GM12878 (cell line): Measurements from ENCODE around the gene APLP1. TPM values are rescaled to one million over a fixed set of nuclear protein-coding genes. Genes with fewer than 3 reads are reported as not detected.

ENCODE experiments used
- ATAC-seq: fragments of 200-7000 bp; cut with Tn5 transposase; 3 replicates; pipeline ENCODE4 v1.9.1; 2020; ENCODE audit warnings: mild to moderate bottlenecking, moderate library complexity
- BruUV-seq: library from RNA; stranded (reverse); fragments of 400-500 nt; replicated peaks from 2 replicates; lab custom pipeline; 2021; lab: Mats Ljungman, UMichigan
- CTCF ChIA-PET: fragments of 300-600 bp; sonication (Branson Sonifier 250); formaldehyde crosslinking; extraction: SDS; loops from one replicate; lab custom pipeline; 2021; ENCODE audit warnings: inconsistent platforms; lab: Yijun Ruan, JAX
- POLR2A ChIA-PET: fragments of 350-600 bp; formaldehyde crosslinking; extraction: SDS; loops from one replicate; lab custom pipeline; 2021; ENCODE audit warnings: inconsistent platforms; lab: Charles Lee
- RAD21 ChIA-PET: fragments of 300-600 bp; sonication (Branson Sonifier 250); formaldehyde crosslinking; loops from one replicate; lab custom pipeline; 2023; ENCODE audit warnings: antibody characterized with exemption; ENCODE audit not compliant: unreplicated experiment; lab: Charles Lee
- SMC1A ChIA-PET: fragments of 300-600 bp; sonication (Branson Sonifier 250); formaldehyde crosslinking; loops from one replicate; lab custom pipeline; 2023; ENCODE audit not compliant: unreplicated experiment, uncharacterized antibody; lab: Charles Lee
- DNase-seq: peaks from one replicate; pipeline ENCODE4 v3.0.0-alpha.2; 2011; ENCODE audit warnings: low read depth, low spot score
- FAIRE-seq: peaks from 3 replicates; lab custom pipeline; 2011; peaks lifted over from hg19 to GRCh38; lab: Jason Lieb, UNC
- H2AFZ ChIP-seq: 2 replicates; pipeline ENCODE4 v1.6.0; 2011; ENCODE audit warnings: low read depth, low read length, control low read depth; ENCODE audit not compliant: control insufficient read depth
- H3K27ac ChIP-seq: 2 replicates; pipeline ENCODE4 v1.5.1; 2011; ENCODE audit warnings: control low read depth; ENCODE audit not compliant: control insufficient read depth, insufficient read depth
- H3K27me3 ChIP-seq, 2 experiments: replicated peaks in 1 of 2; 2 replicates each; pipeline versions ENCODE4 v1.6.0 to v1.6.1; 2011; ENCODE audit warnings: low read length in 1 of 2; ENCODE audit not compliant: control insufficient read depth in 2 of 2, insufficient read depth in 2 of 2
- H3K36me3 ChIP-seq, 2 experiments: 2 replicates each; pipeline ENCODE4 v1.5.1; 2011; ENCODE audit warnings: low read length in 1 of 2; ENCODE audit not compliant: control insufficient read depth in 2 of 2, insufficient read depth in 2 of 2
- H3K4me1 ChIP-seq: 2 replicates; pipeline ENCODE4 v1.6.1; 2011; ENCODE audit warnings: mild to moderate bottlenecking, low read length, moderate library complexity, mixed read lengths; ENCODE audit not compliant: control insufficient read depth, insufficient read depth
- H3K4me2 ChIP-seq: 2 replicates; pipeline ENCODE4 v1.6.0; 2011; ENCODE audit warnings: control low read depth; ENCODE audit not compliant: control insufficient read depth, insufficient read depth
- H3K4me3 ChIP-seq: fragments of 200-600 bp; sonication (generic); 2 replicates; pipeline ENCODE4 v1.5.1; 2016
- H3K79me2 ChIP-seq: 2 replicates; pipeline ENCODE4 v1.6.0; 2011; ENCODE audit warnings: low read length; ENCODE audit not compliant: control insufficient read depth, insufficient read depth
- H3K9ac ChIP-seq: 2 replicates; pipeline ENCODE4 v1.8.0; 2011; ENCODE audit warnings: low read length, control low read depth, mixed read lengths; ENCODE audit not compliant: control insufficient read depth, insufficient read depth
- H3K9me3 ChIP-seq: replicated peaks from 3 replicates; pipeline ENCODE4 v1.5.1; 2011; ENCODE audit warnings: mild to moderate bottlenecking, low read length; ENCODE audit not compliant: control insufficient read depth, insufficient read depth
- H4K20me1 ChIP-seq: 2 replicates; pipeline ENCODE4 v1.6.0; 2011; ENCODE audit not compliant: control insufficient read depth, insufficient read depth
- ASH2L ChIP-seq: fragments of 300-600, 200-600 bp; sonication (generic); IDR thresholded peaks from 2 replicates; pipeline ENCODE4 v1.6.1; 2017; ENCODE audit warnings: low read depth, mild to moderate bottlenecking, borderline replicate concordance
- CBFB ChIP-seq: IDR thresholded peaks from 2 replicates; pipeline ENCODE4 v1.6.1; 2016; ENCODE audit warnings: antibody characterized with exemption, low read depth
- JUNB ChIP-seq: IDR thresholded peaks from 2 replicates; pipeline ENCODE4 v1.6.1; 2016; ENCODE audit warnings: antibody characterized with exemption, mild to moderate bottlenecking
- MTA3 ChIP-seq: IDR thresholded peaks from 2 replicates; pipeline ENCODE4 v1.6.1; 2012; ENCODE audit warnings: low read length, inconsistent platforms, borderline replicate concordance
- NFYB ChIP-seq: IDR thresholded peaks from 2 replicates; pipeline ENCODE4 v1.6.1; 2011; ENCODE audit warnings: low read depth, mild to moderate bottlenecking, low read length, improper control_type of control experiment, moderate library complexity; ENCODE audit not compliant: insufficient read depth
- NR2C1 ChIP-seq: fragments of 450-650 bp; IDR thresholded peaks from 2 replicates; pipeline ENCODE4 v1.6.1; 2017; ENCODE audit warnings: antibody characterized with exemption, mild to moderate bottlenecking, moderate library complexity
- NR2F1 ChIP-seq: fragments of 450-650 bp; conservative IDR thresholded peaks from 2 replicates; pipeline ENCODE4 v1.6.1; 2017; ENCODE audit warnings: mild to moderate bottlenecking
- SIN3A ChIP-seq: IDR thresholded peaks from 2 replicates; pipeline ENCODE4 v1.6.1; 2012; ENCODE audit warnings: low read depth, low read length, improper control_type of control experiment
- SMAD1 ChIP-seq: fragments of 450-650 bp; IDR thresholded peaks from 2 replicates; pipeline ENCODE4 v1.6.1; 2018; ENCODE audit warnings: mild to moderate bottlenecking, low read depth; ENCODE audit not compliant: partially characterized antibody
- SMARCA5 ChIP-seq: fragments of 450-650 bp; IDR thresholded peaks from 2 replicates; pipeline ENCODE4 v1.6.1; 2017; ENCODE audit warnings: mild to moderate bottlenecking
- SPI1 ChIP-seq: IDR thresholded peaks from 2 replicates; pipeline ENCODE4 v1.6.1; 2011; ENCODE audit warnings: low read depth, mild to moderate bottlenecking, low read length, moderate library complexity, borderline replicate concordance; ENCODE audit not compliant: insufficient read depth
- YBX1 ChIP-seq: fragments of 450-650 bp; IDR thresholded peaks from 2 replicates; pipeline ENCODE4 v1.6.1; 2016; ENCODE audit warnings: antibody characterized with exemption
- ZZZ3 ChIP-seq: IDR thresholded peaks from 2 replicates; pipeline ENCODE4 v1.6.1; 2011; ENCODE audit warnings: low read depth; ENCODE audit not compliant: control insufficient read depth, insufficient read length
- WGBS: methylation state at CpG from one replicate; pipeline ENCODE4 v1.1.6; 2016; ENCODE audit warnings: low lambda C conversion rate; ENCODE audit not compliant: insufficient replicate concordance, insufficient coverage; ENCODE audit errors: missing lambda C conversion rate; 5-methylcytosine and 5-hydroxymethylcytosine counted together
- in situ Hi-C: fragments of 300-500 bp; cut with MboI; formaldehyde crosslinking; loops from 9 replicates; pipeline ENCODE4 v1.14.3; 2018; ENCODE audit warnings: mixed read lengths
- intact Hi-C: fragments of 100-400 bp; cut with micrococcal nuclease; formaldehyde crosslinking; loops from one replicate; pipeline ENCODE4 v1.14.2; 2022; ENCODE audit not compliant: unreplicated experiment
- polyA plus RNA-seq, 11 experiments: library from polyadenylated mRNA; depleted of rRNA in 4 of 11; unstranded in 6 of 11; stranded (reverse) in 5 of 11; fragments of >200 nt; fragmentation: Nextera tagmentation in 4 of 11; fragmentation: Illumina TruSeq in 1 of 11; extraction: Ambion mirVana in 4 of 11; extraction: Trizol in 1 of 11; gene quantifications; 1 replicate in 1 of 11; 2 replicates in 10 of 11; pipeline versions ENCODE4 v1.2.1 to v1.2.3, GENCODE V29; 2011 to 2016; ENCODE audit warnings: inconsistent platforms in 2 of 11, missing spikeins in 2 of 11, low read depth in 1 of 11
- total RNA-seq, 4 experiments: library from RNA; depleted of rRNA in 3 of 4; stranded (reverse); fragments of >200 nt in 3 of 4; fragmentation: Illumina TruSeq in 1 of 4; extraction: Trizol in 1 of 4; gene quantifications; 2 replicates each; pipeline versions ENCODE4 v1.2.1 to v1.2.3, GENCODE V29; 2013 to 2021
- TF ChIP-seq, protein P1 (sequence below): fragments of 450-650 bp; IDR thresholded peaks from 2 replicates; pipeline ENCODE4 v1.6.1; 2017; ENCODE audit warnings: mild to moderate bottlenecking, low read depth, inconsistent platforms; ENCODE audit not compliant: poor library complexity, severe bottlenecking
- TF ChIP-seq, protein P2 (sequence below): IDR thresholded peaks from 2 replicates; pipeline ENCODE4 v1.6.1; 2012; ENCODE audit warnings: low read depth, low read length, improper control_type of control experiment
- TF ChIP-seq, protein P3 (sequence below): IDR thresholded peaks from 2 replicates; pipeline ENCODE4 v1.6.1; 2011; ENCODE audit warnings: borderline replicate concordance, low read depth, mild to moderate bottlenecking, moderate library complexity, mixed read lengths, low read length; ENCODE audit not compliant: insufficient read depth; ENCODE audit errors: extremely low read length
- TF ChIP-seq, protein P4 (sequence below): fragments of 150-350 bp; IDR thresholded peaks from 2 replicates; pipeline ENCODE4 v1.6.1; 2014; ENCODE audit warnings: mild to moderate bottlenecking, low read depth, low read length

APLP1 gene
- total and polyA plus RNA-seq, 10 of the 15 experiments (the other 5 are each of a cell fraction or from before 2014, with no cell fraction given): 0.07 to 2.2 (median 0.91) TPM; not detected in 1

DNA sequence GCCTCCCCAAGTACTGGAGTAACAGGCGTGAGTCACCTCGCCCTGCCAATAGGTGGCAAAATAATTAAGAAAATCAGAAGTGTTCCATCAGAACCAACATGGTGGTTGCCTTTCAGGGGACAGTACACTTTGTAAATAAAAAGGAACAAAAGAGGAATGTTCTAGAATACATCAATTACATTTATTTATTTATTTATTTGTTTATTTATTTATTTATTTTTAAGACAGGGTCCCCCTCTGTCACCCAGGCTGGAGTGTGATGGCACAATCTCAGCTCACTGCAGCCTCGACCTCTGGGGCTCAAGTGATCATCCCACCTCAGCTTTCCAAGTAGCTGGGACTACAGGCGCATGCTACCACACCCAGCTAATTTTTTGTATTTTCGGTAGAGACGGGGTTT lies 52.6 kb downstream of the APLP1 start:
- ChIA-PET CTCF (interaction anchor here (0.8 to 1.6 kb wide), 2 partner anchors 8 to 37 kb away, joined by 3 read pairs; no protein-coding TSS in a partner anchor), RAD21 (no interaction called here), POLR2A (no interaction called here), SMC1A (interaction anchor here (0.8 to 1.9 kb wide), 2 partner anchors 9 to 10 kb away, joined by 3 to 6 read pairs; no protein-coding TSS in a partner anchor)
- H3K79me2 ChIP-seq: no peaks in the 10 kb centered on the region
- FAIRE-seq (no peak), DNase-seq (no peak), ATAC-seq (no peak)
- no peak overlapping the region for H3K4me3 ChIP-seq
- H3K9ac ChIP-seq: no peak overlapping the region
- no peak overlapping the region for H3K4me2 ChIP-seq
- no peak for TF ChIP-seq NR2C1
- no peak for TF ChIP-seq NR2F1
- TF ChIP-seq SPI1: no peak
- TF ChIP-seq YBX1: no peak
- TF ChIP-seq ASH2L: no peak
- TF ChIP-seq, protein P1, sequence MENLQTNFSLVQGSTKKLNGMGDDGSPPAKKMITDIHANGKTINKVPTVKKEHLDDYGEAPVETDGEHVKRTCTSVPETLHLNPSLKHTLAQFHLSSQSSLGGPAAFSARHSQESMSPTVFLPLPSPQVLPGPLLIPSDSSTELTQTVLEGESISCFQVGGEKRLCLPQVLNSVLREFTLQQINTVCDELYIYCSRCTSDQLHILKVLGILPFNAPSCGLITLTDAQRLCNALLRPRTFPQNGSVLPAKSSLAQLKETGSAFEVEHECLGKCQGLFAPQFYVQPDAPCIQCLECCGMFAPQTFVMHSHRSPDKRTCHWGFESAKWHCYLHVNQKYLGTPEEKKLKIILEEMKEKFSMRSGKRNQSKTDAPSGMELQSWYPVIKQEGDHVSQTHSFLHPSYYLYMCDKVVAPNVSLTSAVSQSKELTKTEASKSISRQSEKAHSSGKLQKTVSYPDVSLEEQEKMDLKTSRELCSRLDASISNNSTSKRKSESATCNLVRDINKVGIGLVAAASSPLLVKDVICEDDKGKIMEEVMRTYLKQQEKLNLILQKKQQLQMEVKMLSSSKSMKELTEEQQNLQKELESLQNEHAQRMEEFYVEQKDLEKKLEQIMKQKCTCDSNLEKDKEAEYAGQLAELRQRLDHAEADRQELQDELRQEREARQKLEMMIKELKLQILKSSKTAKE: no peak
- no peak for TF ChIP-seq SIN3A
- TF ChIP-seq SMARCA5: no peak
- TF ChIP-seq NFYB: no peak
- no peak for TF ChIP-seq CBFB
- TF ChIP-seq, protein P2, sequence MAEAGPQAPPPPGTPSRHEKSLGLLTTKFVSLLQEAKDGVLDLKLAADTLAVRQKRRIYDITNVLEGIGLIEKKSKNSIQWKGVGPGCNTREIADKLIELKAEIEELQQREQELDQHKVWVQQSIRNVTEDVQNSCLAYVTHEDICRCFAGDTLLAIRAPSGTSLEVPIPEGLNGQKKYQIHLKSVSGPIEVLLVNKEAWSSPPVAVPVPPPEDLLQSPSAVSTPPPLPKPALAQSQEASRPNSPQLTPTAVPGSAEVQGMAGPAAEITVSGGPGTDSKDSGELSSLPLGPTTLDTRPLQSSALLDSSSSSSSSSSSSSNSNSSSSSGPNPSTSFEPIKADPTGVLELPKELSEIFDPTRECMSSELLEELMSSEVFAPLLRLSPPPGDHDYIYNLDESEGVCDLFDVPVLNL: no peak
- no peak for TF ChIP-seq ZZZ3
- no peak for TF ChIP-seq MTA3
- TF ChIP-seq, protein P3, sequence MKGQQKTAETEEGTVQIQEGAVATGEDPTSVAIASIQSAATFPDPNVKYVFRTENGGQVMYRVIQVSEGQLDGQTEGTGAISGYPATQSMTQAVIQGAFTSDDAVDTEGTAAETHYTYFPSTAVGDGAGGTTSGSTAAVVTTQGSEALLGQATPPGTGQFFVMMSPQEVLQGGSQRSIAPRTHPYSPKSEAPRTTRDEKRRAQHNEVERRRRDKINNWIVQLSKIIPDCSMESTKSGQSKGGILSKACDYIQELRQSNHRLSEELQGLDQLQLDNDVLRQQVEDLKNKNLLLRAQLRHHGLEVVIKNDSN: no peak
- TF ChIP-seq, protein P4, sequence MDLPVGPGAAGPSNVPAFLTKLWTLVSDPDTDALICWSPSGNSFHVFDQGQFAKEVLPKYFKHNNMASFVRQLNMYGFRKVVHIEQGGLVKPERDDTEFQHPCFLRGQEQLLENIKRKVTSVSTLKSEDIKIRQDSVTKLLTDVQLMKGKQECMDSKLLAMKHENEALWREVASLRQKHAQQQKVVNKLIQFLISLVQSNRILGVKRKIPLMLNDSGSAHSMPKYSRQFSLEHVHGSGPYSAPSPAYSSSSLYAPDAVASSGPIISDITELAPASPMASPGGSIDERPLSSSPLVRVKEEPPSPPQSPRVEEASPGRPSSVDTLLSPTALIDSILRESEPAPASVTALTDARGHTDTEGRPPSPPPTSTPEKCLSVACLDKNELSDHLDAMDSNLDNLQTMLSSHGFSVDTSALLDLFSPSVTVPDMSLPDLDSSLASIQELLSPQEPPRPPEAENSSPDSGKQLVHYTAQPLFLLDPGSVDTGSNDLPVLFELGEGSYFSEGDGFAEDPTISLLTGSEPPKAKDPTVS: no peak
- TF ChIP-seq SMAD1: no peak
- TF ChIP-seq JUNB: no peak
- BruUV-seq: no TSS peak
- H3K9me3 ChIP-seq: peaks cover 5% of the 10 kb centered on the region; the same call in 2 of the 3 replicates
- intact Hi-C loops: no loop called here
- H3K27ac ChIP-seq: no peak overlapping the region
- 17% methylated on average over 6 of the region's 6 CpGs for WGBS
- in situ Hi-C loops: no loop called here
- H2AFZ ChIP-seq: no peak overlapping the region
- H4K20me1 ChIP-seq: no peaks in the 10 kb centered on the region
- H3K36me3 ChIP-seq: no peaks in the 10 kb centered on the region
- H3K27me3 ChIP-seq: no peaks in the 10 kb centered on the region
- no peaks in the 10 kb centered on the region for H3K4me1 ChIP-seq
